ENCODE measurements around the gene PTPRN2.

PTPRN2 gene

DNA sequence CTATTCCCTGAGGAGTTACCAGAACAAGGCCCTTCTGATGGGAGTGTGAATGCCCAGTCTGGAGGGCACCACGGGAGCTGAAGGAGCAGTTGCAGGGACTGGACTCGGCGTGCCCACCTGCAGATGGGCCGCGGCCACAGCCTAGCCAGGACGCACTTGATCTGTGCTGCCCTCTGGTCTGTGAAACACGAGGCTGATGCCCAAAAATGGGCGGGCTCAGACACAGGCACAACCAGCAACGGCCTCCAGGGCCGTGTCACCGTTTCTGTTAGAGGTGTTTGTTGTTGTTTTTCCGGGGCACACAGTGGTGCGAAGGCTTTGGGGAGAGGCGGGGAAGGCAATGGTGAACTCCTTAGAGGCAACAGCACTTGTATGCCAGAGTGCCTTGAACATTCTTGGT is 1015.0 kb downstream of the PTPRN2 start:
- no peak for TF ChIP-seq CTCF (IDR thresholded peaks at IDR 0.05; ENCODE audit: low read depth, low read length)
- no peak for DNase-seq (ENCODE audit: extremely low read depth, low read depth)

GRCh38 chr7:157570531-157571200 is 1017.0 kb downstream of the PTPRN2 start:
- DNase-seq (ENCODE audit: extremely low read depth, low read depth) = no peak
- no peak for TF ChIP-seq CTCF (IDR thresholded peaks at IDR 0.05; ENCODE audit: low read depth, low read length)

GRCh38 chr7:157569967-157570366 is 1017.7 kb downstream of the PTPRN2 start:
- no peak for DNase-seq (ENCODE audit: extremely low read depth, low read depth)
- TF ChIP-seq CTCF (IDR thresholded peaks at IDR 0.05; ENCODE audit: low read depth, low read length) = no peak

DNA sequence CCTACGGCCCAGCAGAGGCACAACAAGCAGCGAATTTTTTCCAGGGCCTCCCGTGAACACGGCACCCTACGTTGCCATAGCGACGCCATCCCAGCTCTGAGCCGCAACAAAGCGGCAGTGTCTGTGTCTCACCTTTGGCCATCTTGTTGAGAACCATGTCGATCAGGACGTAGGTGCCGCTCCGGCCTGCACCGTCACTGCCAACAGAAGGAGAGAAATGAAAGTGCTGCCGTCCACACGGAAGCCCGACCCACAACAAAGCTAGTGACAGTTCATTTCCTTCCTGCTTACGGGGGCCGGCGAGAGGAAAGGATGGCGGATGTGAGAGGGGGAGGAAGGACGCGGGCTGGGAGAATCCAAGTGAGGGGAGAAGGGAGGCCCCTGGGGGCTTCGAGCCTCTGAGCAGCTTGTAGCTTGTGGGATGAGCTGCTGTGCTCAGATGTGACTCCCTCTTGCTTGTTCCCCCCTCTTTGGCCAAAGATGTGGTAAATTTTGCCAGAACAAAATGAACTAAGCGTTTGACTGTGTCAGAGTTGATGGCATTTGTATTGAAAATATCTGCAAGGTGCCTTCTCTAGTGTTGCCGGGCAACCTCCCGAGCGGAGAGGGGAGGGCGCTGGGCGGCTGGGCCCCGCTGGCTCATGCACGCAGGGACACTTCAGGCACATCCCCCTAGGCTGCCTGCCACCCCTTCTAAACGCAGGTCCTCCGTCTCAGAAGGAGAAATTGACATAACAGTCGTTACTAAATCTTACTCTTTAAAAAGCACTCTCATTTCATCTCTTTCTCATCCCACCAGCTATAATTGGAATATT is 1018.6 kb downstream of the PTPRN2 start:
- TF ChIP-seq CTCF (IDR thresholded peaks at IDR 0.05; ENCODE audit: low read depth, low read length) = no peak
- DNase-seq (ENCODE audit: extremely low read depth, low read depth) = no peak

DNA sequence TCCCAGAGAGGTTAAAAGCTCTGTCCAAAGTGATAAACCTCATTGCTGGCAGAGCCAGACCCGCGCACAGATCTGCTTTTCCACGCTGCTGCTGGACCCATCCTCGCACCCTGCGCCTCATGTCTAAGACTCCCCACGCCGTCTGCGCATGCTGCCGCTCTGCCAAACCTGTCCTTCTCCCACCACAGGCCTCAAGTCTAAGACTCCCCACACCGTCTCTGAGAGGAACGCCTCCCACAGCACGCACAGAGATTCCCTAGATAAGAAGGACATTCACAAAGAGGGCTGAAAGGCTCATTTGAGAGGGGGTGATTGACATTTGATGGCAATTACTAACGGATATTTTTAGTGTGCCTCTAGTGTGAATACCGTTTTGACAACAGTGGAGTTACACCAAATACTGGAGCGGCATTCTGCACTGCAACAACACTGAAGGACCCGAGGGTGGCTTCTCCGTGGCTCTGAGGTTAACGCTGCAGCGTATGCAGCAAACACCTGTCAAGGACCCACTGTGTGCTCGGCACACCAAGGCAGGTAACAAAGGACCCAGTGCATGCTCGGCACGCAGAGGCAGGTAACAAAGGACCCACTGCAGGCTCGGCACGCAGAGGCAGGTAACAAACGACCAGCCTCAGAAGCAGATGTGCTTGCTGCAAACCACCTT is 1019.4 kb downstream of the PTPRN2 start:
- no peak for TF ChIP-seq CTCF (IDR thresholded peaks at IDR 0.05; ENCODE audit: low read depth, low read length)
- DNase-seq (ENCODE audit: extremely low read depth, low read depth) = no peak

DNA sequence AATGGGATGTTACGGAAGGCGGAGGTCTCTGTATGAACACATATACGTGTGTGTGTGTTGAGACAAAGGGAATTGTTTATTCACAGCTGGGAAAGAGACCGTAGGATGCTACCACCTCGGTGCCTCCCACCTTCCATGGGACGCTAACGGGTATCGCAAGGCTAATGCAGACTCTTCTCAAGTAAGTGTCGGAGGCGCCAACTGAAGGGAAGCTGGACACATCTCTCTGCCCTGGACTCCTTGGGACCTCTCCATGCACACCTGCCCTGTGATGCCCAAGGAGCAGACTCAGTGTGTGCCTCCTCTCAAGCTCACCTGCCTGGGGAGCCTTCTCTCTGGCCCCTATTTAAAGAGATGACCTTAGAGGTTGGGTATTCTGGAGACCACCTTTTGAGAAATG is 1020.0 kb downstream of the PTPRN2 start:
- TF ChIP-seq CTCF (IDR thresholded peaks at IDR 0.05; ENCODE audit: low read depth, low read length) = no peak
- DNase-seq (ENCODE audit: extremely low read depth, low read depth) = no peak

DNA sequence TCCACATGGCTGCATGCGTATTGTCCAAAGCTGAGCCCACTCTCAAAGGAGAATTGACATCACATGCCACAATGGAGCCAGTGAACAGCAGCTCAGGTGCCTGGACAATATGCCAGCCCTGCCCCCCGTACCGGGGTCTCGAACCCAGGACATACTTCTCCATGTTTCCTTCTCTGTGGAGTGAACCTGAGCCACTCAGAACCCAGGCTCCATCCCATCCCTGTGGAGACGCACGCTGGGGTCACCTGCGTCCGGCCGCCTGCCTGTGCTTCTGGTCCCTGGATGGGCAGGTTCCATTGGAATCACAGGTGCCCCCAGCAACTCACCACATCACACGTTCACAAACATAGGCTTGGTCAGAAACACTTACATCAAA is 1021.0 kb downstream of the PTPRN2 start:
- DNase-seq (ENCODE audit: extremely low read depth, low read depth) = no peak
- TF ChIP-seq CTCF (IDR thresholded peaks at IDR 0.05; ENCODE audit: low read depth, low read length) = no peak

Measured in AG09319 (cell line).